Measurements from ENCODE around the gene LCT. TPM values are rescaled to one million over a fixed set of nuclear protein-coding genes. Genes with fewer than 3 reads are reported as not detected.

LCT gene
- total and polyA plus RNA-seq, 9 of the 15 experiments (the other 6 are each of a cell fraction or from before 2014, with no cell fraction given) = 0.01 to 0.04 (median 0.03) TPM; not detected in 4

DNA sequence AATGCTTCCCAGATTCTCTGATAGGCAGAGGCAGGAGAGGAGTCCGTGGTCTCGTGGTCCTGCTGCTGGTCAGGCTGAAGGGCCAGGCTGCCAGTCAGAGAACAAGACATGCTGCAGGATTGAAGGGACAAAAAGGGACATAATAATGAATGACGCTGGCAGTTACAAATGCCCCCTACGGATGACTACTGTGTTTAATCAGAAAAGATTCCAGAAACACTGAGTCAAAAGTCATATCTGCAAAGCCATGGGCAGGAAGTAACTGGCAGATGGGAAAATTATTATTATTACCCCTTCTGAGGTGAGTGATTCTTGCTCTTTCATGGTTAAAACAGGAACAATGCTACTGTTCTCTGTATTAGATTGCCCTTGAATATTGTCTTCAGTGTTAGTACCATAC lies 19.0 kb downstream of the LCT start:
- Histone ChIP-seq H3K4me2 (ENCODE audit: insufficient read depth, low read length) (no peak overlapping the region), H3K9ac (ENCODE audit: insufficient read depth in 1 of 2, low read depth in 2 of 2, low read length in 2 of 2) (no peak overlapping the region), H2AFZ (ENCODE audit: low read depth, low read length) (no peak overlapping the region), H3K27me3 (ENCODE audit: control insufficient read depth in 2 of 2, insufficient read depth in 2 of 2, low read length in 2 of 2) (peaks cover 50 to 62% of the 10 kb centered on the region in 2 experiments), H3K4me1 (replicated peaks in 1 of 2; ENCODE audit: control insufficient read depth in 2 of 2, insufficient read depth in 2 of 2, low read length in 2 of 2) (no peaks in the 10 kb centered on the region), H4K20me1 (replicated peaks; ENCODE audit: control insufficient read depth, insufficient read depth, low read length) (no peaks in the 10 kb centered on the region), H3K9me3 (replicated peaks; ENCODE audit: control insufficient read depth, insufficient read depth, low read depth, low read length) (no peaks in the 10 kb centered on the region), H3K4me3 (no peak overlapping the region), H3K9me1 (ENCODE audit: control insufficient read depth, insufficient read depth, low read length) (no peaks in the 10 kb centered on the region), H3K79me2 (ENCODE audit: control insufficient read depth, insufficient read depth, low read length) (no peaks in the 10 kb centered on the region), H3K27ac (ENCODE audit: extremely low read depth, low read depth, low read length) (no peak overlapping the region), H3K36me3 (ENCODE audit: control insufficient read depth, insufficient read depth, low read length) (no peaks in the 10 kb centered on the region)
- no peak for DNase-seq (ENCODE audit: extremely low read depth in 1 of 4, low spot score in 3 of 4)
- WGBS (ENCODE audit: insufficient coverage, low coverage, missing lambda C conversion rate) = 0% methylated on average over 4 of the region's 4 CpGs
- no peak for FAIRE-seq
- in situ Hi-C loops (cut with MboI) = no loop called here
- intact Hi-C loops (cut with micrococcal nuclease) = loop anchor here (5.0 kb wide), 1 partner anchor 559 kb away; no protein-coding TSS in a partner anchor
- BruUV-seq (replicated peaks) = no TSS peak
- TF ChIP-seq TRIM28 (IDR thresholded peaks at IDR 0.05) = no peak
- TF ChIP-seq ZNF263 (CRISPR knock-in tag; IDR thresholded peaks at IDR 0.05; ENCODE audit: borderline replicate concordance) = no peak
- no peak for TF ChIP-seq MBD2 (IDR thresholded peaks at IDR 0.05; ENCODE audit: borderline replicate concordance, low read depth)
- no peak for TF ChIP-seq BCOR (IDR thresholded peaks at IDR 0.05)
- TF ChIP-seq, protein P1, sequence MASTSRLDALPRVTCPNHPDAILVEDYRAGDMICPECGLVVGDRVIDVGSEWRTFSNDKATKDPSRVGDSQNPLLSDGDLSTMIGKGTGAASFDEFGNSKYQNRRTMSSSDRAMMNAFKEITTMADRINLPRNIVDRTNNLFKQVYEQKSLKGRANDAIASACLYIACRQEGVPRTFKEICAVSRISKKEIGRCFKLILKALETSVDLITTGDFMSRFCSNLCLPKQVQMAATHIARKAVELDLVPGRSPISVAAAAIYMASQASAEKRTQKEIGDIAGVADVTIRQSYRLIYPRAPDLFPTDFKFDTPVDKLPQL (IDR thresholded peaks at IDR 0.05; ENCODE audit: extremely low read depth, insufficient read length) = no peak
- TF ChIP-seq, protein P2, sequence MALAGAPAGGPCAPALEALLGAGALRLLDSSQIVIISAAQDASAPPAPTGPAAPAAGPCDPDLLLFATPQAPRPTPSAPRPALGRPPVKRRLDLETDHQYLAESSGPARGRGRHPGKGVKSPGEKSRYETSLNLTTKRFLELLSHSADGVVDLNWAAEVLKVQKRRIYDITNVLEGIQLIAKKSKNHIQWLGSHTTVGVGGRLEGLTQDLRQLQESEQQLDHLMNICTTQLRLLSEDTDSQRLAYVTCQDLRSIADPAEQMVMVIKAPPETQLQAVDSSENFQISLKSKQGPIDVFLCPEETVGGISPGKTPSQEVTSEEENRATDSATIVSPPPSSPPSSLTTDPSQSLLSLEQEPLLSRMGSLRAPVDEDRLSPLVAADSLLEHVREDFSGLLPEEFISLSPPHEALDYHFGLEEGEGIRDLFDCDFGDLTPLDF (CRISPR knock-in tag; IDR thresholded peaks at IDR 0.05) = no peak
- no peak for TF ChIP-seq ZSCAN32 (CRISPR knock-in tag; IDR thresholded peaks at IDR 0.05)
- TF ChIP-seq RAD21 (CRISPR knock-in tag; conservative IDR thresholded peaks at IDR 0.05 in 1 of 2, IDR thresholded peaks at IDR 0.05 in 1 of 2) = no peak
- TF ChIP-seq, protein P3, sequence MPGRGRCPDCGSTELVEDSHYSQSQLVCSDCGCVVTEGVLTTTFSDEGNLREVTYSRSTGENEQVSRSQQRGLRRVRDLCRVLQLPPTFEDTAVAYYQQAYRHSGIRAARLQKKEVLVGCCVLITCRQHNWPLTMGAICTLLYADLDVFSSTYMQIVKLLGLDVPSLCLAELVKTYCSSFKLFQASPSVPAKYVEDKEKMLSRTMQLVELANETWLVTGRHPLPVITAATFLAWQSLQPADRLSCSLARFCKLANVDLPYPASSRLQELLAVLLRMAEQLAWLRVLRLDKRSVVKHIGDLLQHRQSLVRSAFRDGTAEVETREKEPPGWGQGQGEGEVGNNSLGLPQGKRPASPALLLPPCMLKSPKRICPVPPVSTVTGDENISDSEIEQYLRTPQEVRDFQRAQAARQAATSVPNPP (IDR thresholded peaks at IDR 0.05; ENCODE audit: borderline replicate concordance, insufficient read depth, insufficient read length) = no peak
- no peak for TF ChIP-seq GMEB1 (CRISPR knock-in tag; IDR thresholded peaks at IDR 0.05)
- TF ChIP-seq ZNF174 (CRISPR knock-in tag; IDR thresholded peaks at IDR 0.05) = no peak
- TF ChIP-seq, protein P4, sequence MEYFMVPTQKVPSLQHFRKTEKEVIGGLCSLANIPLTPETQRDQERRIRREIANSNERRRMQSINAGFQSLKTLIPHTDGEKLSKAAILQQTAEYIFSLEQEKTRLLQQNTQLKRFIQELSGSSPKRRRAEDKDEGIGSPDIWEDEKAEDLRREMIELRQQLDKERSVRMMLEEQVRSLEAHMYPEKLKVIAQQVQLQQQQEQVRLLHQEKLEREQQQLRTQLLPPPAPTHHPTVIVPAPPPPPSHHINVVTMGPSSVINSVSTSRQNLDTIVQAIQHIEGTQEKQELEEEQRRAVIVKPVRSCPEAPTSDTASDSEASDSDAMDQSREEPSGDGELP (CRISPR knock-in tag; IDR thresholded peaks at IDR 0.05; ENCODE audit: borderline replicate concordance) = no peak
- no peak for TF ChIP-seq ZNF444 (CRISPR knock-in tag; IDR thresholded peaks at IDR 0.05)
- no peak for TF ChIP-seq ARID1B (IDR thresholded peaks at IDR 0.05)
- TF ChIP-seq ZBTB1 (CRISPR knock-in tag; IDR thresholded peaks at IDR 0.05; ENCODE audit: borderline replicate concordance, low read depth) = no peak
- TF ChIP-seq CEBPB (tag; IDR thresholded peaks at IDR 0.05) = no peak
- ChIA-PET CTCF (ENCODE audit: low intra/inter-chr PET ratio) (no interaction called here), POLR2A (no interaction called here)
- ATAC-seq = no peak

Measured in K562 (cell line).